HG03135 (cell line): ENCODE measurements around the gene LIM2.
"Not testable (repeated sequence)": the region's sequence is repeated elsewhere in the genome, so short reads cannot be mapped to it uniquely, and the experiment has no call there.

Experiments used
- ATAC-seq: cut with Tn5 transposase; IDR thresholded peaks from one replicate; pipeline ENCODE4 v1.9.1; 2021; ENCODE audit warnings: mild to moderate bottlenecking, moderate library complexity; ENCODE audit not compliant: unreplicated experiment

LIM2 gene

GRCh38 chr19:51397453-51397852 lies 9.7 kb upstream of the LIM2 start:
- not testable (repeated sequence) for ATAC-seq

- no peak for ATAC-seq
These were observed 8.4 kb upstream of the LIM2 start for GRCh38 chr19:51396175-51396574.

- ATAC-seq, result peak; percentile 85
These were observed 6.5 kb upstream of the LIM2 start for GRCh38 chr19:51394050-51394836.

GRCh38 chr19:51392701-51393100 lies 4.9 kb upstream of the LIM2 start:
- ATAC-seq, result no peak

- no peak for ATAC-seq
These were observed 3.4 kb upstream of the LIM2 start for GRCh38 chr19:51391073-51391611.

GRCh38 chr19:51389143-51389542 lies 1.4 kb upstream of the LIM2 start:
- no peak for ATAC-seq

GRCh38 chr19:51386882-51387520 lies 773 bp downstream of the LIM2 start:
- no peak for ATAC-seq

- no peak for ATAC-seq
These were observed 5.8 kb downstream of the LIM2 start for GRCh38 chr19:51382004-51382403.

GRCh38 chr19:51380379-51380778 lies 7.4 kb downstream of the LIM2 start:
- no peak for ATAC-seq

- no peak for ATAC-seq
These were observed 10.4 kb downstream of the LIM2 start for GRCh38 chr19:51377422-51377821.

- ATAC-seq, result no peak
These were observed 12.1 kb downstream of the LIM2 start for GRCh38 chr19:51375504-51376221.

- peak; percentile 40 for ATAC-seq
These were observed 14.9 kb downstream of the LIM2 start, which contains the start of gene NKG7 for GRCh38 chr19:51372649-51373504. Gene NKG7, minus strand, starts transcription at chr19:51372654. Its CDS starts 119 bp downstream, at chr19:51372535.

- no peak for ATAC-seq
These were observed 15.6 kb downstream of the LIM2 start for GRCh38 chr19:51372021-51372648.

GRCh38 chr19:51371186-51371690 lies 16.5 kb downstream of the LIM2 start:
- ATAC-seq, result no peak

- no peak for ATAC-seq
These were observed 17.5 kb downstream of the LIM2 start for GRCh38 chr19:51370230-51370629.

- no peak for ATAC-seq
These were observed 19.1 kb downstream of the LIM2 start, which contains the start of gene CLDND2 for GRCh38 chr19:51368366-51369282. Gene CLDND2, minus strand, starts transcription at chr19:51369003. Its CDS starts 426 bp downstream, at chr19:51368577.

GRCh38 chr19:51367565-51368365 lies 20.0 kb downstream of the LIM2 start:
- ATAC-seq, result peak; percentile 76

- no peak for ATAC-seq
These were observed 20.6 kb downstream of the LIM2 start for GRCh38 chr19:51367255-51367564.
